ENCODE results near the gene COG5.

The COG5 gene

GRCh38 chr7:107471292-107472070 lies 92.2 kb downstream of the COG5 start:
- DNase-seq (ENCODE audit: low read depth, low spot score): no peak
- no peak overlapping the region for H3K4me3 ChIP-seq (ENCODE audit: low read length)

DNA sequence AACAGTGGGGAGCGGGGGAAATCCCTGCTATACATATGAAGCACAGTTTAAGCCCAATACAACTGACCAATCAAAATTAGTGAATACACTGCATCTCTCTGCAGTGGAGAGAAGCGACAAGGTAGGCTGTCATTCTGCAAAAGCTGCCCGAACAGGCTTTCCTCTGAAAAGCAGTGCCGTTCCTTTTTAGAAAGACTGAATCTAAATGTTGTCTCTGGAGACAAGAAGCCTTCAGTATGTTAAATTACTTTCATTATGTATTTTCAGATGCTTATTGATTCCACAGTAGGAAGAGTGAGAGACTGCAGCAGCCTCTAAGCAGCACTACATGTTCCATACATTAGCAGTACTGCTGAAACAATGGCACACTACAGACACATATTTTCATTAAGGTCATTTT lies 93.8 kb downstream of the COG5 start, which contains the start of gene GPR22:
Gene GPR22 (plus strand): TSS at position 129 of the 400 bp plus-strand sequence. CDS start 4,004 bp downstream, outside the sequence.
- no peak within 1 kb of the TSS for H3K4me3 ChIP-seq (ENCODE audit: low read length)
- DNase-seq (ENCODE audit: low read depth, low spot score): no peak

- H3K4me3 ChIP-seq (ENCODE audit: low read length): no peak overlapping the region
- DNase-seq (ENCODE audit: low read depth, low spot score): no peak
Observed at GRCh38 chr7:107468824-107469223, 94.9 kb downstream of the COG5 start.

- no peak overlapping the region for H3K4me3 ChIP-seq (ENCODE audit: low read length)
- no peak for DNase-seq (ENCODE audit: low read depth, low spot score)
Observed at GRCh38 chr7:107467972-107468371, 95.7 kb downstream of the COG5 start.

DNA sequence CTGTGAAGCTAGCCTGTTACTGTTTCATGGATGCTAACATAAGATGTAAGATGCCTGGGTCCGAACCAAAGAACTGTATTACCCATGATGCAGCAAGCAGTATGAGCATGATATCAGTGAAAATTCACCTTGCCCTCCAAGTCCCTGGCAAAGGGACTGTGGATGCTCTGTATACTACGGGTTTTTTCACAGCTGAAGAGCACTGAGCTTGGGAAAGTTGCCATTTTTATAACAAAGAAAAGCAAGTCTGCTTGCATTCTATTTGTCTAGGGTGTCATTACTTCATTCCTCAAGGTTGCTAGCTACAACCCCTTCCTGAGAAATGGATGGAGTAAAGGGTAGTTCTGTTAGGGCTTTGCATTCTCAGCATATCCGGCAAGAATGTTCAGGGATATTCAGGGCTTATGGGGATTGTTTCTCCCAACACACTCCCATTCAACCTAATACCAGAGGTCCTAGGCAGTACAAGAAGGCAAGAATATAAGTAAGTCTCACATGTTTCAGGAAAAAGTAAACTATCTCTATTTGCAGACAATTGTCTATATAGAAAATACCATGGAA lies 99.0 kb downstream of the COG5 start:
- no peak overlapping the region for H3K4me3 ChIP-seq (ENCODE audit: low read length)
- no peak for DNase-seq (ENCODE audit: low read depth, low spot score)

DNA sequence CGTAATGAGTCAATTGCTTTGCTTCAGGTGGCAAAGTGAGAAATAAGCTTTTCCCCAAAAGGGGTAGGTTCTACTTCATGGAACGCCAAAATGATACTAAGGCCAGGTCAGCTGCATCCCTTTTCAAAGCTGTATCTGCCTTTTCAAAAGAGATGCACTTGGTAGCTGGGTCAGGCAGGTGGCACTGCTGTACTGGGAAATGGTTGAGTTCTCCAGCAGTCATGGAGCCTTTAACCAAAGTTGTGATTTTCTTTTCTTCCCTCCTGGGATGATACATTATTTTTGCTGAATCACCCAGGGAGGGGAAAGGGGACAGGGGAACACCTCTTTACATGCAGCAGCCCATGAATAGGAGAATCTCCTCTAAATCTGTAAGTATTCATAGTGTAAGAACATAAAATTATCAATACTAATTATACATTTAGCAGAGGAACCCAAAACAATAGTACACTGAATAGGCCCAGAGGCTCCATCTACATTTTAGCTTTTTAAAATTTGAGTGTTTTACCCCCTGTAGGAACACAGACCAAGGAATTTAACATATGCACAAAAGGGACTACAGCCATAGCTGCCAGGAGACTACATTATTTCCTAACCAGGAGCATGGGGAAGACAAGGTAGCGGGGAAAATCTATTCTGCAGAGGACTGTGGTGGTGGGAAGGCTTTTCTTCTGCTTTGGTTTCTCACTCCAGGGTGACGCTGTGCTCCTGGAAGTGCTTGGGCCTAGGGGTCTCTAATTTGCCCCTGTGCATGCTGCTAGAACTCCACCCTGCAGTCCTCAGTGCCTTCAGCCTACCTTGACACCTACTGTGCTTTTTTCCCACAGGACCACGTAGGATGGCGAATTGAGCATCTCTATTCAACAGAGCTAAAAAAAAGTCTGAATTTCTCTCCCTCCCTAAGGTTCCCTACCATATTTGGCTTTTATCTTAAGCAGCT lies 100.3 kb downstream of the COG5 start:
- peak; percentile 20 for DNase-seq (ENCODE audit: low read depth, low spot score)
- no peak overlapping the region for H3K4me3 ChIP-seq (ENCODE audit: low read length)

GRCh38 chr7:107461938-107462533 lies 101.7 kb downstream of the COG5 start:
- DNase-seq (ENCODE audit: low read depth, low spot score): no peak
- no peak overlapping the region for H3K4me3 ChIP-seq (ENCODE audit: low read length)

DNA sequence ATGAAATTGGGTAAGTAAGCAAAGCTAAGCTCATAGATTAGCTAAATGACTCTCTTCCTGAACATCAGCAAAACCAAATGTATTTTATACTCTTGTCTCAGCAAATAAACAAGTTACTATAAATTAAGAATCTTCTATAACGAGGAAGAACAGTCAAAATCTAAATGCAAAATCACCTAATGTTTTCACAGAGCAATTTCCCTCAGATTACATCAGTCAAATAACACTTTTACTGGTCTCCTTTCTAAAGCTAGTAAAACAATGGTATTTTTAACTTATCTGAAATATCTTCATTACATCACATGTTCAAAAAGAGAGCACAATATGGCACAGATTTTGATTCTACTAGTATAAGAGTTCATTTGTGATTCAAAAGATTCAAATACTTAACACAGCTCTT lies 110.3 kb downstream of the COG5 start:
- DNase-seq (ENCODE audit: low read depth, low spot score): no peak
- H3K4me3 ChIP-seq (ENCODE audit: low read length): no peak overlapping the region

DNA sequence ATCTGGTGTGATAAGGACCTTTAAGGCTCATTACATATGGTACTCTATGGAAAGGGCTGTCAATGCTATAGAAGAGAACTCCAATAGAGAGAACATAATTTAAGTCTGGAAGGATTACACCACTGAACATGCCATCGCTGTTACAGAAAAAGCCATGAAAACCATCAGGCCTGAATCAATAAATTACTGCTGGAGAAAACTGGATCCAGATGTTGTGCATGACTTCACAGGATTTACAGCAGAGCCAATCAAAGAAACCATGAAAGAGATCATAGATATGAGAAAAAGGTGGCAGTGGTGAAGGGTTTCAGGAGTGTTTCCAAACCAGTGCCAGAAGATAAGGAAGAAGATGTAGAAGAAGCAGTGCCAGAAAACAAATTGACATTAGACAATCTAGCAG lies 112.8 kb downstream of the COG5 start:
- no peak overlapping the region for H3K4me3 ChIP-seq (ENCODE audit: low read length)
- DNase-seq (ENCODE audit: low read depth, low spot score): no peak

GRCh38 chr7:107446988-107447387 lies 116.7 kb downstream of the COG5 start:
- DNase-seq (ENCODE audit: low read depth, low spot score): no peak
- no peak overlapping the region for H3K4me3 ChIP-seq (ENCODE audit: low read length)

GRCh38 chr7:107446531-107446930 lies 117.2 kb downstream of the COG5 start:
- no peak for DNase-seq (ENCODE audit: low read depth, low spot score)
- no peak overlapping the region for H3K4me3 ChIP-seq (ENCODE audit: low read length)

- no peak for DNase-seq (ENCODE audit: low read depth, low spot score)
- no peak overlapping the region for H3K4me3 ChIP-seq (ENCODE audit: low read length)
Observed at GRCh38 chr7:107442678-107443077, 121.0 kb downstream of the COG5 start.

- no peak for DNase-seq (ENCODE audit: low read depth, low spot score)
- H3K4me3 ChIP-seq (ENCODE audit: low read length): no peak overlapping the region
Observed at GRCh38 chr7:107441581-107442422, 121.9 kb downstream of the COG5 start.

GRCh38 chr7:107439025-107439424 lies 124.7 kb downstream of the COG5 start:
- no peak overlapping the region for H3K4me3 ChIP-seq (ENCODE audit: low read length)
- DNase-seq (ENCODE audit: low read depth, low spot score): no peak

GRCh38 chr7:107435749-107436148 lies 128.0 kb downstream of the COG5 start:
- DNase-seq (ENCODE audit: low read depth, low spot score): no peak
- no peak overlapping the region for H3K4me3 ChIP-seq (ENCODE audit: low read length)

DNA sequence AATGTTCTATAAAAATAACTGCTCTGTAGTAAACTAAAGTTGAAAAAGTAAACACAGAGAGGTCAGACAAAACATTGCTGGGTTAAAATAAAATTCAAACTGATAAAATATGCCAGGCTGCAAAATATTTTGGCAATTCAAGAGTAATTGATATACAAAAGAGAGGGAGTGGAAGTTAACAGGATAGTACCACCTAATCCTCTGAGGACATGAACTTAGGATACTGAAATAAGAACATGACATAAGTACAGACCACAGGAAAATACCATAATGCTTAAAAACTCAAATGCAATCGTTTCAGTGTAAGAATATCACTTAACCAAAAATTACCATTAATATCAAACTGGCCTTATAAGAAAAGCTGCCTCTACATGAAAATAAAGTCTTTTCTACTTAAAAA lies 131.5 kb downstream of the COG5 start:
- no peak overlapping the region for H3K4me3 ChIP-seq (ENCODE audit: low read length)

DNA sequence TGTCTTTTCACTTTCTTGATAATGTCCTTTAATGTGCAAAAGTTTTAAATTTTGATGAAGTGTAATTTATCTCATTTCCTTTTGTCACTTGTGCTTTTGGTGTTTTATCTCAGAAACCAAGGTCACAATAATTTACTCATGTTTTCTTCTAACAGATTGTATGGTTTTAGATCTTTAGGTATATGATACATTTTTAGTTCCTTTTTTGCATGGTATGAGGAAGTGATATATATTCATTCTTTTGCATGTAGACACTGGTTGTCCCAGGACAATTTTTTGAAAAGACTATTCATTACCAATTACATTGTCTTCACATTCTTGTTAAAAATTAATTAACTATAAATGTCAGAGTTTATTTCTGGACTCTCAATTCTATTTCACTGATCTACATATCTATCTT lies 133.7 kb downstream of the COG5 start:
- no peak for DNase-seq (ENCODE audit: low read depth, low spot score)
- H3K4me3 ChIP-seq (ENCODE audit: low read length): no peak overlapping the region

More for the DNA sequence above, 131.5 kb downstream of the COG5 start:
- DNase-seq (ENCODE audit: low read depth, low spot score): no peak

- no peak overlapping the region for H3K4me3 ChIP-seq (ENCODE audit: low read length)
- DNase-seq (ENCODE audit: low read depth, low spot score): no peak
Observed at GRCh38 chr7:107428642-107429041, 135.1 kb downstream of the COG5 start.

DNA sequence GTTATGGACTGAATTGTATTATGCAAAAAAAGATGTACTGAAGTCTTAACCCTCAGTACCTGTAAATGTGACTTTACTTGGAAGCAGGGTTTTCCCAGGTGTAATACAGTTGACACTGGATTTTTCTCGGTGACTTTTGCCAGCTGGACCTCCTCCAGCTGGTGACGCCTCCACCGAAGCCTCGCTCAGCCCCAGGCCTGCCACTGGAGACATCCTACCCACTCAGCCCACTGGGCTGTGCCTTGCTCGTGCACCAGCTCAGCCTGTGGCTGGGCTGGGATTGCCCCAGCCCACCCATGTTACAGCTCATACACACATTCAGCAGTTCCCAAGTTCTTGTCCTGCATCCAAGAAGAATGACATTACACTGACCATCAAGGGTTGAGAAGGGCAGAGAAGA lies 136.3 kb downstream of the COG5 start:
- H3K4me3 ChIP-seq (ENCODE audit: low read length): no peak overlapping the region
- no peak for DNase-seq (ENCODE audit: low read depth, low spot score)
